GM23248 (cell line): ENCODE measurements around the gene PANX2.

Experiments used
- EZH2 ChIP-seq: fragments of 200-600 bp; sonication (generic); IDR thresholded peaks from 2 replicates; pipeline ENCODE4 v1.6.1; 2018; ENCODE audit warnings: antibody characterized with exemption, mild to moderate bottlenecking; ENCODE audit not compliant: insufficient read depth, poor library complexity, severe bottlenecking
- EZH2phosphoT487 ChIP-seq: fragments of 200-600 bp; sonication (generic); IDR thresholded peaks from 2 replicates; pipeline ENCODE4 v1.6.1; 2018; ENCODE audit warnings: antibody characterized with exemption, moderate library complexity, mild to moderate bottlenecking, low read depth; ENCODE audit not compliant: insufficient read depth

- TF ChIP-seq EZH2 (no peak), EZH2phosphoT487 (no peak)
Measured at GRCh38 chr22:50153056-50153755, 17.3 kb upstream of the PANX2 start.
